Karpas-422 (cell line): ENCODE data around the gene IQSEC1. TPM values are rescaled to one million over a fixed set of nuclear protein-coding genes. Genes with fewer than 3 reads are reported as not detected.

ENCODE experiments used
- DNase-seq: peaks from one replicate; pipeline ENCODE4 v3.0.0-alpha.2; 2015
- H2AFZ ChIP-seq: fragments of 200-600 bp; sonication (generic); 2 replicates; pipeline ENCODE4 v1.6.1; 2014; ENCODE audit warnings: antibody characterized with exemption, low read length, mixed read lengths
- H3K27ac ChIP-seq: fragments of 200-600 bp; sonication (generic); 2 replicates; pipeline ENCODE4 v1.5.1; 2014; ENCODE audit warnings: mild to moderate bottlenecking, low read length, moderate library complexity
- H3K27me3 ChIP-seq: fragments of 200-600 bp; sonication (generic); 2 replicates; pipeline ENCODE4 v1.6.1; 2014; ENCODE audit warnings: low read length, mixed read lengths
- H3K36me3 ChIP-seq: fragments of 200-600 bp; sonication (generic); 2 replicates; pipeline ENCODE4 v1.6.1; 2014; ENCODE audit warnings: low read length, mixed read lengths; ENCODE audit not compliant: insufficient read depth
- H3K4me1 ChIP-seq: fragments of 200-600 bp; sonication (generic); 2 replicates; pipeline ENCODE4 v1.6.1; 2014; ENCODE audit warnings: mild to moderate bottlenecking, low read length, mixed read lengths
- H3K4me2 ChIP-seq: fragments of 200-600 bp; sonication (generic); 2 replicates; pipeline ENCODE4 v1.6.1; 2014; ENCODE audit warnings: low read length, low read depth, mild to moderate bottlenecking; ENCODE audit not compliant: poor library complexity, severe bottlenecking
- H3K4me3 ChIP-seq: fragments of 200-600 bp; sonication (generic); 2 replicates; pipeline ENCODE4 v1.5.1; 2014; ENCODE audit warnings: mild to moderate bottlenecking, antibody characterized with exemption, low read length, mixed read lengths
- H3K79me2 ChIP-seq: fragments of 200-600 bp; sonication (generic); 2 replicates; pipeline ENCODE4 v1.6.1; 2014; ENCODE audit warnings: mild to moderate bottlenecking, low read length, mixed read lengths
- H3K9ac ChIP-seq: fragments of 200-600 bp; sonication (generic); 2 replicates; pipeline ENCODE4 v1.6.0; 2014; ENCODE audit warnings: low read length
- H3K9me2 ChIP-seq: fragments of 200-600 bp; sonication (generic), shearing (Covaris generic); replicated peaks from 2 replicates; pipeline ENCODE4 v1.6.0; 2014; ENCODE audit warnings: mild to moderate bottlenecking, low read length, moderate library complexity; ENCODE audit not compliant: insufficient read depth
- H3K9me3 ChIP-seq: fragments of 300-700, 200-600 bp; sonication (generic); 2 replicates; pipeline ENCODE4 v1.6.1; 2014; ENCODE audit warnings: low read length, mixed read lengths
- H4K20me1 ChIP-seq: fragments of 200-600 bp; sonication (generic); 2 replicates; pipeline ENCODE4 v1.6.1; 2014; ENCODE audit warnings: mild to moderate bottlenecking, antibody characterized with exemption, low read length, low read depth; ENCODE audit not compliant: insufficient read depth
- total RNA-seq: library from RNA; depleted of rRNA; stranded (reverse); fragments of >200 nt; shearing (Covaris generic); gene quantifications from 2 replicates; pipeline ENCODE4 v1.2.3, GENCODE V29; 2014; ENCODE audit warnings: low replicate concordance

IQSEC1 gene
- total RNA-seq, 1 experiment from 2014 or later = 4.7 TPM

- Histone ChIP-seq H3K79me2 (no peaks in the 10 kb centered on the region), H3K9me3 (no peaks in the 10 kb centered on the region), H3K9me2 (no peaks in the 10 kb centered on the region), H3K4me2 (peak overlapping the region; percentile 56), H2AFZ (no peak overlapping the region), H3K27me3 (no peaks in the 10 kb centered on the region), H3K4me3 (peak overlapping the region; percentile 28; the same call in 1 of the 2 replicates), H3K36me3 (no peaks in the 10 kb centered on the region), H3K27ac (no peak overlapping the region), H3K9ac (no peak overlapping the region; the same call in 1 of the 2 replicates), H3K4me1 (peaks cover 30% of the 10 kb centered on the region), H4K20me1 (peaks cover 49% of the 10 kb centered on the region)
- DNase-seq = no peak
These were observed 25.7 kb downstream of the IQSEC1 start for GRCh38 chr3:13047296-13048165.

GRCh38 chr3:13046569-13047274 lies 26.5 kb downstream of the IQSEC1 start:
- no peak overlapping the region for H3K27ac ChIP-seq

DNA sequence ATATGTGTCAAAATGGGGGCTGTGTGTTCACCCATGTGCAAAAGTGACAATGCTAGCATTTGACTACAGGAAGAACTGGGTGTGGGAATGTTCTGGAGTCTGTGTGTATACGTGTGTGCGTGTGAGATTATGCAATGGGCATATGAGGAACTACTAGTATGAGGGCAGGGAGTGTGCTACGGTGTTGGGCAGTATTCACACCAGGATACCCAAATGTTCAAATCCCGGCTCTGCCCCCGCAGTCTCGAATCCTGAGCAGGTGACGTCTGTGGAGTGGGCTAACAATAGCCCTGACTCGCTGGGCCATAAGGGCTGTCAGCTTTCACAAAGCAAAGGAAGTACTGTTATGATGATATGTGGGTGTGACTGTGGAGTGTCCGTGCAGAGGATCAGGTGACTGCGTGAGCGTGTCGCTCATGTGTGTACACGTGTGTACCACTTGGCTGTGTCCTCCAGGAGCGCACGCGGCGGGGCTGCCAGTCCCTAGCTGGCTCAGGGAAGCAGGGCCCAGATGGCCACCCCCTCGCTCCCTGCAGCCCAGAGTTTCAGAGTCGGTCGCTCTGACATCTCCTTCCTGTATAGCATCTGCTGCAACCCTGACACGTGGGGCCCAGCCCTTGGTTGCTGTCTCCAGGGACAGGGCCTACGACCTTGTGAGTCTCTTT lies 27.2 kb downstream of the IQSEC1 start:
- Histone ChIP-seq H3K27ac (no peak overlapping the region), H3K27me3 (no peaks in the 10 kb centered on the region), H3K9ac (peak overlapping the region; percentile 41; the same call in 1 of the 2 replicates), H3K4me1 (peaks cover 30% of the 10 kb centered on the region), H3K36me3 (no peaks in the 10 kb centered on the region), H3K4me2 (peak overlapping the region; percentile 56), H3K9me3 (no peaks in the 10 kb centered on the region), H3K79me2 (no peaks in the 10 kb centered on the region), H3K4me3 (peak overlapping the region; percentile 28; the same call in 1 of the 2 replicates), H2AFZ (no peak overlapping the region), H4K20me1 (peaks cover 36% of the 10 kb centered on the region), H3K9me2 (no peaks in the 10 kb centered on the region)
- DNase-seq = peak; percentile 83

More at GRCh38 chr3:13046569-13047274, 26.5 kb downstream of the IQSEC1 start:
- DNase-seq = peak; percentile 56
- Histone ChIP-seq H4K20me1 (peaks cover 41% of the 10 kb centered on the region), H3K9ac (peak overlapping the region; percentile 41; the same call in 1 of the 2 replicates), H3K9me3 (no peaks in the 10 kb centered on the region), H3K27me3 (no peaks in the 10 kb centered on the region), H3K4me2 (peak overlapping the region; percentile 56), H2AFZ (no peak overlapping the region), H3K79me2 (no peaks in the 10 kb centered on the region), H3K36me3 (no peaks in the 10 kb centered on the region), H3K4me3 (peak overlapping the region; percentile 28; the same call in 1 of the 2 replicates), H3K4me1 (peaks cover 30% of the 10 kb centered on the region), H3K9me2 (no peaks in the 10 kb centered on the region)

DNA sequence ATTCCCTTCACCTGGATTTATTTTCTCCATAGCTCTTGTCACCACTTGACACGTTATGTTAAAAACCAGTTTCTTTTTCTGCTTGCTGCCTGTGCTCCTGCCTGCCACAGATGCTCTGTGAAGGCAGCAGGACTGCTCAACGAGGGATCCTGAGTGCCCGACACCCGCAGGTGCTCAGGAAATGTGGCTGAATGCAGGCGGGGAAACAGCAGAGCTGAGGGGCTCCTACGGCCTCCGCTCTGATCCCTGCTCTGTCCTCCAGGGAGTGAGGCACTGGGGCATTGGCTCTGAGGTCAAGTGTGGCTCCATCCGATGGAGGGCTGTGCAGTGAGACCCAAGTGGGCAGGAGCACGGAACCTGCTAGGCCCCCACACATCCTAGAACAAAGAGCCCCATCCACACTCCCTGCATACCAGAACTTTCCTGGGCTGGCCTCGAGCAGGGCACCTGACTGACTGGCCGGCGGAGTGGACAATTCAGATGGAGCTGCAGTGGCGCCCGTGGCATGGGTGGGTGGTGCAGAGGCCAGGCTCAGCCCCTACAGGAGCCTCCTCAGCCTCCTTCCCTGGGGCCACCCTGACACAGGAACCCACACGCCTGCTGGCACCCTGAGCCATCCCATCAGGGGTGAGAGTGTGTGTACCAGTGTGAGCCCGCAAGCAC lies 27.9 kb downstream of the IQSEC1 start:
- H3K9me3 ChIP-seq = no peaks in the 10 kb centered on the region
- H3K4me1 ChIP-seq = peaks cover 30% of the 10 kb centered on the region
- no peaks in the 10 kb centered on the region for H3K79me2 ChIP-seq
- H2AFZ ChIP-seq = no peak overlapping the region
- H4K20me1 ChIP-seq = peaks cover 33% of the 10 kb centered on the region
- no peaks in the 10 kb centered on the region for H3K9me2 ChIP-seq
- H3K27ac ChIP-seq = no peak overlapping the region
- H3K9ac ChIP-seq = no peak overlapping the region
- no peak overlapping the region for H3K4me3 ChIP-seq
- no peaks in the 10 kb centered on the region for H3K36me3 ChIP-seq
- no peak overlapping the region for H3K4me2 ChIP-seq
- no peaks in the 10 kb centered on the region for H3K27me3 ChIP-seq
- no peak for DNase-seq

DNA sequence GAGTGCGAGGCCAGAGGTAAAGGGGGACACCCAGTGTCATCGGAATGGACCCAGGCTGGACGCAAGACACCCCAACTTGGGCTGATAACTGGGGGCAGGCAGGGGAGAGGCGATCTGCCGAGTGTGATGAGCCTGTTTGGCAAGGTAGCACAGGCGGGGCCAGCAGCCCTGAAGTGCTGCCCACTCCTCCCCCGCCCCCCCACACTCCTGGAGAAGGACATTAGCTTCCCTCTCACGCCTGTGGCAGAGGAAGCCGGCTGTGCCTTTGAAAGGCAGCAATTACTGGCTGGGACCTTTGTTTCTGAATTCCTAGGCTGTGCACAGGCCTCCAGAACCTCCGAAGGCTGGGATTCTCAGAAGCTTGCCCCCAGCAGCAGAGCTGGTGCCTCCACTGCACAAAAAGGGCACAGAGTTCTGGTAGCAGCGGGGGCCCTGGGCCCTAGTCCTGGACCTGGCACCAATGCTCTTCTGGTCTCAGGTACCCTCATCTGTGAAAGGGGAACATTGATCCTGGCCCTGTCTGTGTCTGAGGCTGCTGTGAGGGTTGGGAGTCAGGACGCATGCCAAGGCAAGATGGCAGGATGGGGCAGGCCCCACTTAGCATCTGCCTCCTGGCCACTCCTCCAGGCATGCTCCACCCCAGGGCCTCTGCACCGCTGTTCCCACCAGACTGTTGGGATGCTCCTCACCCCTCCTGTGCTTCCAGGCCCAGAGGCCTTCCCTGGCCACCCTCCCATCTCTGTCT lies 28.6 kb downstream of the IQSEC1 start:
- no peaks in the 10 kb centered on the region for H3K36me3 ChIP-seq
- H2AFZ ChIP-seq = no peak overlapping the region
- H3K4me3 ChIP-seq = no peak overlapping the region
- H3K9me3 ChIP-seq = no peaks in the 10 kb centered on the region
- H3K9me2 ChIP-seq = no peaks in the 10 kb centered on the region
- DNase-seq = no peak
- H4K20me1 ChIP-seq = peaks cover 29% of the 10 kb centered on the region; the same call in 1 of the 2 replicates
- H3K27me3 ChIP-seq = no peaks in the 10 kb centered on the region
- peaks cover 30% of the 10 kb centered on the region for H3K4me1 ChIP-seq
- no peak overlapping the region for H3K27ac ChIP-seq
- H3K79me2 ChIP-seq = no peaks in the 10 kb centered on the region
- no peak overlapping the region for H3K4me2 ChIP-seq
- no peak overlapping the region for H3K9ac ChIP-seq

- Histone ChIP-seq H4K20me1 (peaks cover 29% of the 10 kb centered on the region; the same call in 1 of the 2 replicates), H3K79me2 (no peaks in the 10 kb centered on the region), H3K4me3 (no peak overlapping the region), H3K4me1 (peaks cover 30% of the 10 kb centered on the region), H3K9me3 (no peaks in the 10 kb centered on the region), H2AFZ (no peak overlapping the region), H3K9me2 (no peaks in the 10 kb centered on the region), H3K36me3 (no peaks in the 10 kb centered on the region), H3K27me3 (no peaks in the 10 kb centered on the region), H3K9ac (no peak overlapping the region), H3K4me2 (no peak overlapping the region), H3K27ac (no peak overlapping the region)
- DNase-seq = no peak
These were observed 29.6 kb downstream of the IQSEC1 start for GRCh38 chr3:13043656-13044055.

- Histone ChIP-seq H2AFZ (no peak overlapping the region), H4K20me1 (peaks cover 21% of the 10 kb centered on the region; the same call in 1 of the 2 replicates), H3K9me3 (no peaks in the 10 kb centered on the region), H3K27me3 (no peaks in the 10 kb centered on the region), H3K79me2 (no peaks in the 10 kb centered on the region), H3K9me2 (no peaks in the 10 kb centered on the region), H3K4me3 (no peak overlapping the region), H3K27ac (no peak overlapping the region), H3K9ac (no peak overlapping the region), H3K4me2 (no peak overlapping the region), H3K36me3 (no peaks in the 10 kb centered on the region), H3K4me1 (peaks cover 25% of the 10 kb centered on the region)
- no peak for DNase-seq
These were observed 30.4 kb downstream of the IQSEC1 start for GRCh38 chr3:13042715-13043271.
